ENCODE measurements around the gene FGF5. TPM values are rescaled to one million over a fixed set of nuclear protein-coding genes. Genes with fewer than 3 reads are reported as not detected.

Gene FGF5
- total RNA-seq, 1 donor from 2014 or later = not detected

- TF ChIP-seq CTCF (IDR thresholded peaks at IDR 0.05) = no peak
- peaks cover 17% of the 10 kb centered on the region for H3K27me3 ChIP-seq
- no peak overlapping the region for H3K4me3 ChIP-seq
- DNase-seq = no peak
- H3K36me3 ChIP-seq = no peaks in the 10 kb centered on the region
- ATAC-seq = no peak
- no peaks in the 10 kb centered on the region for H3K9me3 ChIP-seq
- intact Hi-C loops (cut with DNase I) = no loop called here
- H3K4me1 ChIP-seq = no peaks in the 10 kb centered on the region
- no peak overlapping the region for H3K27ac ChIP-seq
Measured at GRCh38 chr4:80226094-80226493, 40.4 kb upstream of the FGF5 start.

GRCh38 chr4:80228460-80228859, 38.0 kb upstream of the FGF5 start:
- no peaks in the 10 kb centered on the region for H3K9me3 ChIP-seq
- DNase-seq = no peak
- H3K27me3 ChIP-seq = peaks cover 21% of the 10 kb centered on the region
- H3K4me1 ChIP-seq = no peaks in the 10 kb centered on the region
- TF ChIP-seq CTCF (IDR thresholded peaks at IDR 0.05) = no peak
- no peak overlapping the region for H3K4me3 ChIP-seq
- intact Hi-C loops (cut with DNase I) = no loop called here
- H3K27ac ChIP-seq = no peak overlapping the region
- ATAC-seq = no peak
- H3K36me3 ChIP-seq = no peaks in the 10 kb centered on the region

GRCh38 chr4:80229128-80229527, 37.3 kb upstream of the FGF5 start:
- Histone ChIP-seq H3K36me3 (no peaks in the 10 kb centered on the region), H3K4me1 (no peaks in the 10 kb centered on the region), H3K9me3 (no peaks in the 10 kb centered on the region), H3K27me3 (peaks cover 21% of the 10 kb centered on the region), H3K4me3 (no peak overlapping the region), H3K27ac (no peak overlapping the region)
- no peak for TF ChIP-seq CTCF (IDR thresholded peaks at IDR 0.05)
- DNase-seq (no peak), ATAC-seq (no peak)
- intact Hi-C loops (cut with DNase I) = no loop called here

- H3K4me1 ChIP-seq = no peaks in the 10 kb centered on the region
- no peaks in the 10 kb centered on the region for H3K36me3 ChIP-seq
- peaks cover 17% of the 10 kb centered on the region for H3K27me3 ChIP-seq
- H3K9me3 ChIP-seq = no peaks in the 10 kb centered on the region
- no peak for DNase-seq
- no peak for ATAC-seq
- no peak overlapping the region for H3K4me3 ChIP-seq
- no peak for TF ChIP-seq CTCF (IDR thresholded peaks at IDR 0.05)
- H3K27ac ChIP-seq = no peak overlapping the region
- intact Hi-C loops (cut with DNase I) = no loop called here
Measured at GRCh38 chr4:80229590-80229989, 36.9 kb upstream of the FGF5 start.

GRCh38 chr4:80231180-80231579, 35.3 kb upstream of the FGF5 start:
- DNase-seq (no peak), ATAC-seq (no peak)
- Histone ChIP-seq H3K4me1 (no peaks in the 10 kb centered on the region), H3K27me3 (peaks cover 10% of the 10 kb centered on the region), H3K27ac (no peak overlapping the region), H3K9me3 (no peaks in the 10 kb centered on the region), H3K36me3 (no peaks in the 10 kb centered on the region), H3K4me3 (no peak overlapping the region)
- intact Hi-C loops (cut with DNase I) = no loop called here
- no peak for TF ChIP-seq CTCF (IDR thresholded peaks at IDR 0.05)

GRCh38 chr4:80232707-80233370, 33.6 kb upstream of the FGF5 start:
- Histone ChIP-seq H3K27ac (no peak overlapping the region), H3K4me3 (no peak overlapping the region), H3K4me1 (no peaks in the 10 kb centered on the region), H3K27me3 (peaks cover 10% of the 10 kb centered on the region), H3K36me3 (no peaks in the 10 kb centered on the region), H3K9me3 (no peaks in the 10 kb centered on the region)
- intact Hi-C loops (cut with DNase I) = no loop called here
- ATAC-seq = no peak
- DNase-seq = no peak
- no peak for TF ChIP-seq CTCF (IDR thresholded peaks at IDR 0.05)
